DOHH2 (cell line): ENCODE data around the gene SORL1.
A peak's percentile ranks its signal among the peaks of the same experiment; 100 is the strongest.

Experiments used
- H3F3A ChIP-seq: fragments of 200-600 bp; sonication (generic), shearing (Covaris generic); 2 replicates; pipeline ENCODE4 v1.6.0; 2016; ENCODE audit warnings: antibody characterized with exemption, mild to moderate bottlenecking; ENCODE audit not compliant: control insufficient read depth, insufficient read depth
- H3K27ac ChIP-seq: fragments of 200-600 bp; sonication (generic); 2 replicates; pipeline ENCODE4 v1.5.1; 2014; ENCODE audit warnings: low read depth, mild to moderate bottlenecking, low read length, moderate library complexity
- H3K27me3 ChIP-seq: fragments of 200-600 bp; sonication (generic); 2 replicates; pipeline ENCODE4 v1.6.1; 2014; ENCODE audit warnings: mild to moderate bottlenecking, low read length, mixed read lengths; ENCODE audit not compliant: control insufficient read depth
- H3K36me3 ChIP-seq: fragments of 200-600 bp; sonication (generic); 2 replicates; pipeline ENCODE4 v1.6.1; 2014; ENCODE audit warnings: mild to moderate bottlenecking, low read length, moderate library complexity, mixed read lengths; ENCODE audit not compliant: control insufficient read depth
- H3K4me1 ChIP-seq: fragments of 200-600 bp; sonication (generic); 2 replicates; pipeline ENCODE4 v1.6.1; 2014; ENCODE audit warnings: mild to moderate bottlenecking, low read length, mixed read lengths; ENCODE audit not compliant: control insufficient read depth
- H3K4me2 ChIP-seq: fragments of 200-600 bp; sonication (generic); 2 replicates; pipeline ENCODE4 v1.6.0; 2014; ENCODE audit warnings: mild to moderate bottlenecking, low read length, moderate library complexity
- H3K4me3 ChIP-seq: fragments of 200-600 bp; sonication (generic); 2 replicates; pipeline ENCODE4 v1.5.1; 2014; ENCODE audit warnings: mild to moderate bottlenecking, low read length, mixed read lengths
- H3K79me2 ChIP-seq: fragments of 200-600 bp; sonication (generic); 2 replicates; pipeline ENCODE4 v1.6.1; 2014; ENCODE audit warnings: mild to moderate bottlenecking, low read length, mixed read lengths; ENCODE audit not compliant: control insufficient read depth
- H3K9me2 ChIP-seq: fragments of 200-600 bp; sonication (generic); replicated peaks from 2 replicates; pipeline ENCODE4 v1.6.1; 2014; ENCODE audit warnings: mild to moderate bottlenecking, low read length, mixed read lengths; ENCODE audit not compliant: control insufficient read depth
- H3K9me3 ChIP-seq: fragments of 200-600 bp; sonication (generic); 2 replicates; pipeline ENCODE4 v1.6.1; 2014; ENCODE audit warnings: antibody characterized with exemption, low read length, mixed read lengths; ENCODE audit not compliant: control insufficient read depth, insufficient read depth
- H4K20me1 ChIP-seq: fragments of 200-600 bp; sonication (generic); 2 replicates; pipeline ENCODE4 v1.6.0; 2014; ENCODE audit warnings: low read depth, mild to moderate bottlenecking, antibody characterized with exemption, low read length, moderate library complexity; ENCODE audit not compliant: control insufficient read depth, insufficient read depth
- EZH2phosphoT487 ChIP-seq: fragments of 200-600 bp; sonication (generic); IDR thresholded peaks from 2 replicates; pipeline ENCODE4 v1.6.1; 2017; ENCODE audit warnings: borderline replicate concordance, mild to moderate bottlenecking, antibody characterized with exemption, low read length, moderate library complexity, mixed read lengths
- TF ChIP-seq, protein P1 (sequence below): fragments of 200-600 bp; sonication (generic); IDR thresholded peaks from one replicate; pipeline ENCODE4 v1.5.1; 2014; ENCODE audit warnings: antibody characterized with exemption, mild to moderate bottlenecking, low read depth, low read length; ENCODE audit not compliant: poor library complexity, severe bottlenecking

The SORL1 gene

GRCh38 chr11:121586750-121587149, 134.6 kb downstream of the SORL1 start:
- Histone ChIP-seq H3K79me2 (peaks cover 36% of the 10 kb centered on the region), H3K36me3 (peaks cover 100% of the 10 kb centered on the region), H3K4me2 (no peak overlapping the region), H3K4me1 (peaks cover 92% of the 10 kb centered on the region), H3K27ac (peak overlapping the region; percentile 94), H3K4me3 (no peak overlapping the region), H3F3A (peaks cover 46% of the 10 kb centered on the region), H3K9me2 (no peaks in the 10 kb centered on the region), H4K20me1 (no peaks in the 10 kb centered on the region), H3K27me3 (no peaks in the 10 kb centered on the region), H3K9me3 (no peaks in the 10 kb centered on the region)
- TF ChIP-seq, protein P1, sequence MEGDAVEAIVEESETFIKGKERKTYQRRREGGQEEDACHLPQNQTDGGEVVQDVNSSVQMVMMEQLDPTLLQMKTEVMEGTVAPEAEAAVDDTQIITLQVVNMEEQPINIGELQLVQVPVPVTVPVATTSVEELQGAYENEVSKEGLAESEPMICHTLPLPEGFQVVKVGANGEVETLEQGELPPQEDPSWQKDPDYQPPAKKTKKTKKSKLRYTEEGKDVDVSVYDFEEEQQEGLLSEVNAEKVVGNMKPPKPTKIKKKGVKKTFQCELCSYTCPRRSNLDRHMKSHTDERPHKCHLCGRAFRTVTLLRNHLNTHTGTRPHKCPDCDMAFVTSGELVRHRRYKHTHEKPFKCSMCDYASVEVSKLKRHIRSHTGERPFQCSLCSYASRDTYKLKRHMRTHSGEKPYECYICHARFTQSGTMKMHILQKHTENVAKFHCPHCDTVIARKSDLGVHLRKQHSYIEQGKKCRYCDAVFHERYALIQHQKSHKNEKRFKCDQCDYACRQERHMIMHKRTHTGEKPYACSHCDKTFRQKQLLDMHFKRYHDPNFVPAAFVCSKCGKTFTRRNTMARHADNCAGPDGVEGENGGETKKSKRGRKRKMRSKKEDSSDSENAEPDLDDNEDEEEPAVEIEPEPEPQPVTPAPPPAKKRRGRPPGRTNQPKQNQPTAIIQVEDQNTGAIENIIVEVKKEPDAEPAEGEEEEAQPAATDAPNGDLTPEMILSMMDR, result no peak

- Histone ChIP-seq H3K9me3 (no peaks in the 10 kb centered on the region), H3K9me2 (no peaks in the 10 kb centered on the region), H3K36me3 (peaks cover 100% of the 10 kb centered on the region), H3F3A (peaks cover 42% of the 10 kb centered on the region), H3K27ac (peak overlapping the region; percentile 94), H3K4me2 (no peak overlapping the region; the same call in 1 of the 2 replicates), H3K4me1 (peaks cover 91% of the 10 kb centered on the region), H4K20me1 (no peaks in the 10 kb centered on the region), H3K4me3 (no peak overlapping the region), H3K79me2 (peaks cover 40% of the 10 kb centered on the region), H3K27me3 (no peaks in the 10 kb centered on the region)
- TF ChIP-seq EZH2phosphoT487, result no peak
- TF ChIP-seq, protein P1, result no peak
These were observed 135.1 kb downstream of the SORL1 start for GRCh38 chr11:121587182-121587581.

DNA sequence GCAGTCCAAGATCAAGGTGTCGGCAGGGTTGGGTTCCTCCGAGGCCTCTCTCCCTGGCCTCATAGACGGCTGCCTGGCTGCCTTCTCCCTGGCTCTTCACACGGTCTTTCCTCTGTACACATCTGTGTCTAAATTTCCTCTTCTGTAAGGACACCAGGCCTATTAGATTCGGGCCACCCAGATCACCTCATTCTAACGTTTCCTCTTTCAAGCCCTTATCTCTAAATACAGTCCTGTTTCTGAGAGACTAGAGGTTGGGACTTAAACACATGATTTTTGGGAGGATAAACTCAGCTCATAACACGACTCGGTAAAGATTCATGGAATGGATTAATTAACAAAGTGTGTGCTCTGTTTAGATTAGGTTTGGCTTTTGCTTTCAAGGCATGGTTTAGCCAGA, 136.6 kb downstream of the SORL1 start:
- Histone ChIP-seq H3K36me3 (peaks cover 100% of the 10 kb centered on the region), H3F3A (peaks cover 36% of the 10 kb centered on the region), H4K20me1 (no peaks in the 10 kb centered on the region), H3K79me2 (peaks cover 50% of the 10 kb centered on the region), H3K9me3 (no peaks in the 10 kb centered on the region), H3K9me2 (no peaks in the 10 kb centered on the region), H3K4me2 (peak overlapping the region; percentile 82), H3K27me3 (no peaks in the 10 kb centered on the region), H3K27ac (peak overlapping the region; percentile 94), H3K4me1 (peaks cover 75% of the 10 kb centered on the region), H3K4me3 (peak overlapping the region; percentile 67)
- TF ChIP-seq, protein P1, result no peak
- TF ChIP-seq EZH2phosphoT487, result no peak
